A673 (cell line): ENCODE data around the gene HYOU1.

Source experiments
- CTCF ChIP-seq: fragments of 300-800, 200-600 bp; sonication (generic); conservative IDR thresholded peaks from 2 replicates; pipeline ENCODE4 v1.5.1; 2017; ENCODE audit warnings: low read depth, mild to moderate bottlenecking, antibody characterized with exemption, low read length, moderate library complexity, mixed read lengths
- EZH2 ChIP-seq: fragments of 200-600 bp; sonication (generic); IDR thresholded peaks from 2 replicates; pipeline ENCODE4 v1.6.1; 2017; ENCODE audit warnings: borderline replicate concordance, low read depth, mild to moderate bottlenecking, mixed read lengths, antibody characterized with exemption, low read length; ENCODE audit not compliant: poor library complexity, severe bottlenecking

DNA sequence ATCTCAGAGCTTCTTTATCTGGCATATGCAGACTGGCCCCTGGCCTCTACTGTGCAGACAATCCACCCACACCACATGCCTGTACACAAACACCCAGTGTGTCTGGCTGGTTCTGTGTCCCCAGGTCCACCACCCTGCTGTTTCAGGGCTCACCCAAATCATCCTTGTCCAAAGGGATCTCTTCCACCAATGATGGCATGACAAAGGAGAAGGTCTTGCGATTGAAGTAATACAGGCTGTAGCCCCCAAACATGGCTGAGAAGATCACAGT lies 28.0 kb downstream of the HYOU1 start:
- no peak for TF ChIP-seq CTCF
- no peak for TF ChIP-seq EZH2
